GM18517 (cell line): ENCODE results near the gene KIF26B.

ENCODE experiments used
- ATAC-seq: cut with Tn5 transposase; IDR thresholded peaks from one replicate; pipeline ENCODE4 v1.9.1; 2021; ENCODE audit warnings: mild to moderate bottlenecking, moderate library complexity; ENCODE audit not compliant: unreplicated experiment

The KIF26B gene

GRCh38 chr1:245168906-245169305, 14.1 kb downstream of the KIF26B start:
- ATAC-seq = no peak

- ATAC-seq = no peak
These were observed 14.6 kb downstream of the KIF26B start for GRCh38 chr1:245169376-245169775.

DNA sequence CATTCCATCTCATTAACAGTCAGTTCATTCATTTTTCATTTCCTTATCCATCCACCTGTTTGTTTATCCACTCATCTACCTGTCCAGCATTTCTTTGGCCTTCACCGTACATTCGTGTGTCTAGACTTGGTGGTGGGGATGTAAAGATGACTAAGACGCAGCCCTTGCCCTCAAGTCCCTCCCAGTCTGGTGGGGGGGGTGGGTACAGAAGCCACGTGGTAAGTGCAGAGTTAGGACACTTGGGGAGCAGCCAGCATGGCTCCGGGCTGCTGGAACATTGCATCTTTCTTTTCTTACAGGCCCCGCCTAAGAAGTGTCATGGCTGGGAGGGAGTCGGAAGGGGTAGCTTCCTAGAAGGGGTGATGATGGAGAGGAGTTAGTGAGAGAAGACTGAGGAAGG, 17.2 kb downstream of the KIF26B start:
- no peak for ATAC-seq

- no peak for ATAC-seq
These were observed 18.0 kb downstream of the KIF26B start for GRCh38 chr1:245172829-245173228.

DNA sequence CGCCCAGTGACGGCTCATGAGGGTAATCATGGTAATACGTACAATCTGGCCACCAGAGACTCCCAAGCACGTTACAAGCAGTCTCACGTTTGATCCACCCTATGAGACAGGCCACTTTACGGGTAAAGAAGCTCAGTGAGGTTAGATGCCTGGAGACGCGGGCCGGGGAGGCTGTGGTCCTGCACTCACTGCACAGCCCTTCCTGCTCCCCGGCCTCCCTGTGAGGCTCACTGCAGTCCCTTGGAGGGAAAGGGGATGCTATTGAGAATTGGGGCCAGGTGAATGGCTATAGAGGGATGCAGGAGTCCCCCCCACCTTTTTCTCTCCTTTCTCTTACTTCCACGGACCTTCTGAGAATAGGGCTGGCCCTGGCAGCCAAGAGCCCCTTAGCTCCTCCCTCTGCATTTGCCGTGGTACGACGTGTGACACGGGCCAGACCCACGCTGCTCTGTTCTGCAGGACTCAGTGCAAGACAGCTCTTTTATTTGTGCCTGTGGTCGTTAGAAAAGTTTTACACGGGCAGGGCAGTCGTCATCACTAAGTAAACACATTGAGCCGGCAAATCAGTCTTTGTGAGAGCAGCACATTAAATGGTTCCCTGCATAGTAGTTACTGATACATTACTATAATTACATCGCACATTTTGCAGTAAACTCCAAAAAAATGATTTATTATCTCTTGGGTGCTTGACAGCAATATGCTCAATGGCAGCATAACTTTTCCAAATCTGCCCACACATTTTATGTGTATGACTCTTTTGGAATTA, 18.8 kb downstream of the KIF26B start:
- no peak for ATAC-seq

- no peak for ATAC-seq
These were observed 22.5 kb downstream of the KIF26B start for GRCh38 chr1:245177071-245177900.

GRCh38 chr1:245179706-245180105, 24.9 kb downstream of the KIF26B start:
- no peak for ATAC-seq

- ATAC-seq = no peak
These were observed 25.8 kb downstream of the KIF26B start for GRCh38 chr1:245180496-245181157.

DNA sequence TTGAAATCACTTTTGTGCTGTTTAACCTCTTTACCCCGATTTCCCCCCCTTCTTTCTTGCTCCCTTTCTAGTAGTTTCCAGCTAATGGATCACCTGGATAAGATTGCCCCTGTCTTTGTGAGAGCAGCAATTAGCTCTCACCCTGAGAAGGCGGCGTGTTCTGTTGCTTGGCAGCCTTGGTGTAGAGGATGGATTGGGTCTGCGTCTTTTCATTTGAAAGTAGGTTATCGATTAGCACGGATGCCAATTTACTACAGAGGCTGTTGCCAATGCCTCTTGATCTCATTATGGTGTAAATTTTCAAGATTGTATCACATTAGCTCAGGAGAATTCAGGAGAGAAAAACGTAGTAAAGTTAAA, 26.4 kb downstream of the KIF26B start:
- ATAC-seq = no peak

- no peak for ATAC-seq
These were observed 27.2 kb downstream of the KIF26B start for GRCh38 chr1:245182028-245182427.

DNA sequence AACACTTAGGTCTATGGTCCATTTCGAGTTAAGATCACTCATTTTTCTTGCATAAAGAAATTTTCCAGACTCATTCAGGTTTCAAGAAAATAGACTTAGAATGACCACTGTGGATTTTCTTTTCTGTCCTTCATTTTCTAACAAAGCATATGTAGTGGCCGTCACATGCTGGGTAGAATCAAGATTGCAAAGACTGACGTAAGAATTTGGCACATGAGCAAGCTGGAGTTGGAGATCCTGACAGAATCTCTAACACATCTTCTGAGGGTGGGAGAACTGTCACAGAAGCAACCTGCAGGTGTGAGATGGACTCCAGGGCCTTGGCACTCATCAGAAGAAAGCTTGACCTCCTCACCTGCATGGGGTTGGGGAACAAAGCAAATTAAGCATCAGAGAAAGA, 28.6 kb downstream of the KIF26B start:
- no peak for ATAC-seq

- no peak for ATAC-seq
These were observed 30.0 kb downstream of the KIF26B start for GRCh38 chr1:245184779-245185178.

- no peak for ATAC-seq
These were observed 33.6 kb downstream of the KIF26B start for GRCh38 chr1:245188403-245188802.

- no peak for ATAC-seq
These were observed 40.6 kb downstream of the KIF26B start for GRCh38 chr1:245195398-245195797.

- ATAC-seq = no peak
These were observed 42.3 kb downstream of the KIF26B start for GRCh38 chr1:245197121-245197520.

- ATAC-seq = no peak
These were observed 43.2 kb downstream of the KIF26B start for GRCh38 chr1:245197911-245198379.

- ATAC-seq = no peak
These were observed 44.1 kb downstream of the KIF26B start for GRCh38 chr1:245198748-245199516.

DNA sequence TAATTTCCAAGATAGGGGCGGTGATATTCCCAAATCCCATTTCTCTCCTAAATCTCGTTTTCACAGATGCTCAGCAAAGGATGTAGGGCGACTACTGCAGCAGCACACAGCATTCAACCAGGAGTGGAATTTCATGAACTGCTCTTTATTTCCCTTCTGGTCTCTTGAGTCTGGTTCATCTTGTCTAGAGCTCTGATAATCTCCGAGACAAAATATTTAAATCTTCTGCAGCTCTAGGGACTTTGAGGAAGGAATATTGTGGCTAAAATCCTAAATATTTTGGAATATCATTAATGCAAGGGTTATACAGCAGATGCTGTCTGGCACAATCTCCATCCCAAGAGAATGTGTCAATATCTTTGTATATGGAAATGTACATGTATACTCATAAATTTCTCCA, 45.4 kb downstream of the KIF26B start:
- ATAC-seq = no peak

DNA sequence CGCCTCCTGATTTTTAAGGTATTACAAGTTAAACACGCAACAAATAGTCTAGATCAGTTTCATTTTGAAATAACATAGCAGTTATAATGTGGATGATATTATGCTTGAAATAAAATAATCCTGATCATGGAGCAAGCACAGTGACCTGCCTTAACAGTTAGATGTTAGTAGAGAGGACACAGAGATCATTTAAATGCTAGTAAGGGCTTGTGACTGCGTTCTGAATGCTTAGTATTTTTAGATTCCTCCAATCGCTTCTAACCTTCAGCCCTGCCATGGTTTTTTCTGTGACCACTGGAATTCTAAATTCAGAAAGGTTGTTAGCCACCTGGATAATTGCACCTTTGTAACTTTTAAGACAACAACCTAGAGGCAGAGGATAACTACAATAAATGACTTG, 46.4 kb downstream of the KIF26B start:
- no peak for ATAC-seq

GRCh38 chr1:245201827-245202226, 47.0 kb downstream of the KIF26B start:
- ATAC-seq = no peak

DNA sequence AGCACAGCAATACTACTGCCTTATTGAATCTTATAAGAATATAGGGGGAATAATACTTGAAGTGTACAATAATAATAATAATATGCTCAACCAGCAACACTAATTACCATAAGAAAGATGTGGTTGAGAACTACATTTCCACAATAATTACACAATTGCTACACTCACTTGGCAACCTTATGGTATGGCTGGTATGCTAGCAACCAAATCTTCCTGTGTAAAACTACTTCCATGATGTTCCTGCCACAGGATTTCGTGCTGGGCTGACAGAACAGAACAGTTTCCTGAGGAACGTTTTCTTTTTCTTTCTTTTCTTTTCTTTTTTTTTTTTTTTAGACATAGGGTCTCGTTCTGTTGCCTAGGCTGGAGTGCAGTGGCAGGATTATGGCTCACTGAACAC, 50.6 kb downstream of the KIF26B start:
- no peak for ATAC-seq
